Measurements from ENCODE around the gene TLE1. TPM values are rescaled to one million over a fixed set of nuclear protein-coding genes. Genes with fewer than 3 reads are reported as not detected.

Gene TLE1
- total and polyA plus RNA-seq, 2 experiments from 2014 or later, result 2.1 to 3.4 TPM

DNA sequence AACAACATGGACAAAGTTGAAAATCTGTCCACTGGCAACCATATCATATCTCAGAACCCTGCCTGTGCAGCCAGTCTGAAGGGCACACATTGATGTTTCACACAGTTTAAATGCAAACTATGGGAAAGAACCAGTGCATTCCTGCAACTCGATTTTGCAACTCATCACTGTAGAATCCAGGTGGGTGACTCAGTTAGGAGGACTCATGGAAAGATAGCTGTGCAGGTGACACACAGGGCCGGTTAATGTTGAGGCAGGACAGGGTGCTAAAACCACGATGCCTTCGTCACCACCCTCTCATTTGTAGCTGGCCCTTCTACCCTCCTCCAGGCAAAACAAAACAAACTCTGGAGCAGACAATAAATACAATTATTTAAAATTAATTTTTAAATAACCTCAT lies 62.8 kb downstream of the TLE1 start:
- H3K27ac ChIP-seq, result no peak overlapping the region
- no peaks in the 10 kb centered on the region for H3K9me3 ChIP-seq (ENCODE audit: low read depth)
- DNase-seq (ENCODE audit: low read depth in 1 of 2, low spot score in 1 of 2), result no peak
- H3K4me3 ChIP-seq, result no peak overlapping the region
- H3K27me3 ChIP-seq, result peaks cover 94% of the 10 kb centered on the region
- TF ChIP-seq, protein P1, sequence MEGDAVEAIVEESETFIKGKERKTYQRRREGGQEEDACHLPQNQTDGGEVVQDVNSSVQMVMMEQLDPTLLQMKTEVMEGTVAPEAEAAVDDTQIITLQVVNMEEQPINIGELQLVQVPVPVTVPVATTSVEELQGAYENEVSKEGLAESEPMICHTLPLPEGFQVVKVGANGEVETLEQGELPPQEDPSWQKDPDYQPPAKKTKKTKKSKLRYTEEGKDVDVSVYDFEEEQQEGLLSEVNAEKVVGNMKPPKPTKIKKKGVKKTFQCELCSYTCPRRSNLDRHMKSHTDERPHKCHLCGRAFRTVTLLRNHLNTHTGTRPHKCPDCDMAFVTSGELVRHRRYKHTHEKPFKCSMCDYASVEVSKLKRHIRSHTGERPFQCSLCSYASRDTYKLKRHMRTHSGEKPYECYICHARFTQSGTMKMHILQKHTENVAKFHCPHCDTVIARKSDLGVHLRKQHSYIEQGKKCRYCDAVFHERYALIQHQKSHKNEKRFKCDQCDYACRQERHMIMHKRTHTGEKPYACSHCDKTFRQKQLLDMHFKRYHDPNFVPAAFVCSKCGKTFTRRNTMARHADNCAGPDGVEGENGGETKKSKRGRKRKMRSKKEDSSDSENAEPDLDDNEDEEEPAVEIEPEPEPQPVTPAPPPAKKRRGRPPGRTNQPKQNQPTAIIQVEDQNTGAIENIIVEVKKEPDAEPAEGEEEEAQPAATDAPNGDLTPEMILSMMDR (IDR thresholded peaks at IDR 0.05; ENCODE audit: low read depth, low read length), result no peak
- no peaks in the 10 kb centered on the region for H3K36me3 ChIP-seq
- H3K4me1 ChIP-seq (ENCODE audit: low read depth), result no peaks in the 10 kb centered on the region

- Histone ChIP-seq H3K27me3 (peaks cover 94% of the 10 kb centered on the region), H3K4me3 (no peak overlapping the region), H3K9me3 (ENCODE audit: low read depth) (no peaks in the 10 kb centered on the region), H3K36me3 (no peaks in the 10 kb centered on the region), H3K27ac (no peak overlapping the region), H3K4me1 (ENCODE audit: low read depth) (no peaks in the 10 kb centered on the region)
- DNase-seq (ENCODE audit: low read depth in 1 of 2, low spot score in 1 of 2), result no peak
- TF ChIP-seq, protein P1 (IDR thresholded peaks at IDR 0.05; ENCODE audit: low read depth, low read length), result no peak
Observed at GRCh38 chr9:81625969-81626368, 63.4 kb downstream of the TLE1 start.

- H3K4me1 ChIP-seq (ENCODE audit: low read depth), result no peaks in the 10 kb centered on the region
- no peak overlapping the region for H3K27ac ChIP-seq
- peaks cover 95% of the 10 kb centered on the region for H3K27me3 ChIP-seq
- no peaks in the 10 kb centered on the region for H3K36me3 ChIP-seq
- no peak for DNase-seq (ENCODE audit: low read depth in 1 of 2, low spot score in 1 of 2)
- no peak overlapping the region for H3K4me3 ChIP-seq
- H3K9me3 ChIP-seq (ENCODE audit: low read depth), result no peaks in the 10 kb centered on the region
- TF ChIP-seq, protein P1 (IDR thresholded peaks at IDR 0.05; ENCODE audit: low read depth, low read length), result no peak
Observed at GRCh38 chr9:81623778-81624177, 65.6 kb downstream of the TLE1 start.

DNA sequence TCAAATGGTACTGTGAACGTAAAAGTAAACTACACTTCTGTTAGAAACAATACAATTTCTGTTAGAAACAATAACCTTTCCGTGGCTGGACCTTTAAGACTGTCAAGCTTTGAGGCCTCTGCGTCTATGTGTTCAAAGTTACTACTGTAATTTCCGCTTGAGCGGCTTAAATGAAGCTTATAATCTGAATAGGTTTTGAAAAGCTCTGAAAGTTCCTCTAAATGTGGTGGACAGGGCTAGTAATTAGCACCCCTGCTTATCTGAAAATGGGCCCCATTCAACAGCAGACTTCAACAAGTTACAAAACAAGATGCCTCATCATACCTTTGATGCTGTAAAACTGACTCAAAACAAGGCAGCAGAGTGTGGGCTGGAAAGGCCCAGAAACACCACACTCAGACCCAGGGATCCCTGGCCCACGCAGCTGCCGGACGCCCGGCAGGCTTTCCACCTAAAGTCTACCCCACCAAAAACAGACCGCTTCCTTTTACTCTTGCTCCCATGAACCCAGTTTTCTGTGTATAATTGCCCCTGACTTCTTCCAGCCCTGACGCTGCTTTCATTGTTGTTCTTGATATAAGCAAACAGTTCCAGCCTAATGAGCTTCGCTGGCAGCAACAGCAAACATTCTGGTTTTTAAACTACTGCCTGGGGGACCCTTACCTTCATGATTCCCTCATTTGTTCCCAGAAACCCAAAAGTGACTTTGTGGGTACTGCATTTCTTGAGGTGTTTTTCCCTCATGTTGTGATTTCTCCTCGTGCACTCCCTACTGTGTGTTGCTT lies 66.7 kb downstream of the TLE1 start:
- DNase-seq (ENCODE audit: low read depth in 1 of 2, low spot score in 1 of 2), result no peak
- H3K27me3 ChIP-seq, result peaks cover 95% of the 10 kb centered on the region
- no peak overlapping the region for H3K4me3 ChIP-seq
- H3K27ac ChIP-seq, result no peak overlapping the region
- TF ChIP-seq, protein P1 (IDR thresholded peaks at IDR 0.05; ENCODE audit: low read depth, low read length), result no peak
- H3K4me1 ChIP-seq (ENCODE audit: low read depth), result no peaks in the 10 kb centered on the region
- no peaks in the 10 kb centered on the region for H3K9me3 ChIP-seq (ENCODE audit: low read depth)
- H3K36me3 ChIP-seq, result no peaks in the 10 kb centered on the region

GRCh38 chr9:81621785-81622259 lies 67.5 kb downstream of the TLE1 start:
- H3K27ac ChIP-seq, result no peak overlapping the region
- no peaks in the 10 kb centered on the region for H3K36me3 ChIP-seq
- TF ChIP-seq, protein P1 (IDR thresholded peaks at IDR 0.05; ENCODE audit: low read depth, low read length), result no peak
- H3K4me1 ChIP-seq (ENCODE audit: low read depth), result no peaks in the 10 kb centered on the region
- H3K9me3 ChIP-seq (ENCODE audit: low read depth), result no peaks in the 10 kb centered on the region
- no peak overlapping the region for H3K4me3 ChIP-seq
- peaks cover 94% of the 10 kb centered on the region for H3K27me3 ChIP-seq
- DNase-seq (ENCODE audit: low read depth in 1 of 2, low spot score in 1 of 2), result no peak
